Measurements from ENCODE around the gene SALL2.

DNA sequence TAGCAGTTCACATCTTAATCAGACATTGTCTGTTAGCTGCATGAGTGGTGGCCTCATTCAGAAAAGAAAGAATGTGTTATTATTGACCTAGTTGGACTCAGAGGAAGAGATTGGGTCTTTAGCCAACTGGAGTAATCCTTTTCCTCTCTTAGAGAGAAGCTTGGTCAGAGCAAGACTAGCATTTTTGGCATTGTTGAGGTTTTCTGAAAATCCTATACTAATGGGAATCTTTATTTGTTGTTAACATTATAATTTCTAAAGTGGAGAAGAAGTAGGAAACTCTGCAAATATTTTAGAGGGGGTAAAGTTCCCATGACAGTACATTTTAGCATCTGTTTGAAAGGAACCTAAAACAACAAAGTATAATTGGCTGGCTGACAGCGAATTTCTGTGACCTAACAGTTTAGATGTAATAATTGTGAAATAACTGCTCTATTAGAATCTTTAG lies 39.5 kb downstream of the SALL2 start:
- TF ChIP-seq, protein P1, sequence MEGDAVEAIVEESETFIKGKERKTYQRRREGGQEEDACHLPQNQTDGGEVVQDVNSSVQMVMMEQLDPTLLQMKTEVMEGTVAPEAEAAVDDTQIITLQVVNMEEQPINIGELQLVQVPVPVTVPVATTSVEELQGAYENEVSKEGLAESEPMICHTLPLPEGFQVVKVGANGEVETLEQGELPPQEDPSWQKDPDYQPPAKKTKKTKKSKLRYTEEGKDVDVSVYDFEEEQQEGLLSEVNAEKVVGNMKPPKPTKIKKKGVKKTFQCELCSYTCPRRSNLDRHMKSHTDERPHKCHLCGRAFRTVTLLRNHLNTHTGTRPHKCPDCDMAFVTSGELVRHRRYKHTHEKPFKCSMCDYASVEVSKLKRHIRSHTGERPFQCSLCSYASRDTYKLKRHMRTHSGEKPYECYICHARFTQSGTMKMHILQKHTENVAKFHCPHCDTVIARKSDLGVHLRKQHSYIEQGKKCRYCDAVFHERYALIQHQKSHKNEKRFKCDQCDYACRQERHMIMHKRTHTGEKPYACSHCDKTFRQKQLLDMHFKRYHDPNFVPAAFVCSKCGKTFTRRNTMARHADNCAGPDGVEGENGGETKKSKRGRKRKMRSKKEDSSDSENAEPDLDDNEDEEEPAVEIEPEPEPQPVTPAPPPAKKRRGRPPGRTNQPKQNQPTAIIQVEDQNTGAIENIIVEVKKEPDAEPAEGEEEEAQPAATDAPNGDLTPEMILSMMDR (IDR thresholded peaks at IDR 0.05), result no peak
- TF ChIP-seq POLR2A (IDR thresholded peaks at IDR 0.05), result no peak
